ENCODE data around the gene CASP5. TPM values are rescaled to one million over a fixed set of nuclear protein-coding genes. Genes with fewer than 3 reads are reported as not detected.

CASP5 gene
- total RNA-seq, 1 experiment from 2014 or later, result not detected

GRCh38 chr11:104992781-104993180 is 30.2 kb downstream of the CASP5 start:
- no TSS peak for BruUV-seq (replicated peaks)
- intact Hi-C loops (cut with micrococcal nuclease), result no loop called here
- Histone ChIP-seq H3K4me1 (ENCODE audit: insufficient read depth, low read length) (no peaks in the 10 kb centered on the region), H4K20me1 (ENCODE audit: low read length) (no peaks in the 10 kb centered on the region), H3K27ac (ENCODE audit: low read length) (no peak overlapping the region), H3K9ac (ENCODE audit: low read length) (no peak overlapping the region), H3K27me3 (ENCODE audit: low read length) (no peaks in the 10 kb centered on the region), H3K9me3 (ENCODE audit: low read length) (no peaks in the 10 kb centered on the region), H3F3A (ENCODE audit: low read length, unreplicated experiment) (no peaks in the 10 kb centered on the region), H3K4me2 (ENCODE audit: low read length) (no peak overlapping the region), H2AFZ (ENCODE audit: low read length) (no peak overlapping the region), H3K4me3 (ENCODE audit: low read length) (no peak overlapping the region), H3K36me3 (ENCODE audit: low read depth, low read length) (no peaks in the 10 kb centered on the region; the same call in 1 of the 2 replicates), H3K79me2 (ENCODE audit: low read length) (no peaks in the 10 kb centered on the region), H3K9me2 (replicated peaks; ENCODE audit: low read length) (no peaks in the 10 kb centered on the region)
- TF ChIP-seq EZH2phosphoT487 (IDR thresholded peaks at IDR 0.05; ENCODE audit: borderline replicate concordance, low read length) (no peak), EZH2 (IDR thresholded peaks at IDR 0.05; ENCODE audit: low read length, unreplicated experiment) (no peak), CTCF (conservative IDR thresholded peaks at IDR 0.05; ENCODE audit: low read depth, low read length) (no peak)
- ATAC-seq (no peak), DNase-seq (no peak)
- POLR2A ChIA-PET (ENCODE audit: unreplicated experiment), result no interaction called here
- CTCF ChIA-PET, result no interaction called here

GRCh38 chr11:104991994-104992393 is 31.0 kb downstream of the CASP5 start:
- no peak overlapping the region for H3K4me3 ChIP-seq (ENCODE audit: low read length)
- intact Hi-C loops (cut with micrococcal nuclease), result no loop called here
- TF ChIP-seq EZH2 (IDR thresholded peaks at IDR 0.05; ENCODE audit: low read length, unreplicated experiment), result no peak
- TF ChIP-seq CTCF (conservative IDR thresholded peaks at IDR 0.05; ENCODE audit: low read depth, low read length), result no peak
- TF ChIP-seq EZH2phosphoT487 (IDR thresholded peaks at IDR 0.05; ENCODE audit: borderline replicate concordance, low read length), result no peak
- H3F3A ChIP-seq (ENCODE audit: low read length, unreplicated experiment), result no peaks in the 10 kb centered on the region
- ChIA-PET POLR2A (ENCODE audit: unreplicated experiment) (no interaction called here), CTCF (no interaction called here)
- DNase-seq (no peak), ATAC-seq (no peak)
- no peaks in the 10 kb centered on the region for H3K4me1 ChIP-seq (ENCODE audit: insufficient read depth, low read length)
- no TSS peak for BruUV-seq (replicated peaks)
- no peaks in the 10 kb centered on the region for H3K27me3 ChIP-seq (ENCODE audit: low read length)
- no peaks in the 10 kb centered on the region for H3K9me3 ChIP-seq (ENCODE audit: low read length)
- H3K27ac ChIP-seq (ENCODE audit: low read length), result no peak overlapping the region
- no peak overlapping the region for H2AFZ ChIP-seq (ENCODE audit: low read length)
- H3K79me2 ChIP-seq (ENCODE audit: low read length), result no peaks in the 10 kb centered on the region
- H4K20me1 ChIP-seq (ENCODE audit: low read length), result no peaks in the 10 kb centered on the region
- H3K4me2 ChIP-seq (ENCODE audit: low read length), result no peak overlapping the region
- no peak overlapping the region for H3K9ac ChIP-seq (ENCODE audit: low read length)
- no peaks in the 10 kb centered on the region; the same call in 1 of the 2 replicates for H3K36me3 ChIP-seq (ENCODE audit: low read depth, low read length)
- no peaks in the 10 kb centered on the region for H3K9me2 ChIP-seq (replicated peaks; ENCODE audit: low read length)

- Histone ChIP-seq H3K9me3 (ENCODE audit: low read length) (no peaks in the 10 kb centered on the region), H3K27me3 (ENCODE audit: low read length) (no peaks in the 10 kb centered on the region), H2AFZ (ENCODE audit: low read length) (no peak overlapping the region), H3F3A (ENCODE audit: low read length, unreplicated experiment) (no peaks in the 10 kb centered on the region), H4K20me1 (ENCODE audit: low read length) (no peaks in the 10 kb centered on the region), H3K4me1 (ENCODE audit: insufficient read depth, low read length) (no peaks in the 10 kb centered on the region), H3K27ac (ENCODE audit: low read length) (no peak overlapping the region), H3K4me2 (ENCODE audit: low read length) (no peak overlapping the region), H3K79me2 (ENCODE audit: low read length) (no peaks in the 10 kb centered on the region), H3K9me2 (replicated peaks; ENCODE audit: low read length) (no peaks in the 10 kb centered on the region), H3K9ac (ENCODE audit: low read length) (no peak overlapping the region), H3K4me3 (ENCODE audit: low read length) (no peak overlapping the region), H3K36me3 (ENCODE audit: low read depth, low read length) (no peaks in the 10 kb centered on the region; the same call in 1 of the 2 replicates)
- ATAC-seq (no peak), DNase-seq (no peak)
- intact Hi-C loops (cut with micrococcal nuclease), result no loop called here
- POLR2A ChIA-PET (ENCODE audit: unreplicated experiment), result no interaction called here
- BruUV-seq (replicated peaks), result no TSS peak
- CTCF ChIA-PET, result no interaction called here
- TF ChIP-seq EZH2phosphoT487 (IDR thresholded peaks at IDR 0.05; ENCODE audit: borderline replicate concordance, low read length) (no peak), EZH2 (IDR thresholded peaks at IDR 0.05; ENCODE audit: low read length, unreplicated experiment) (no peak), CTCF (conservative IDR thresholded peaks at IDR 0.05; ENCODE audit: low read depth, low read length) (no peak)
Observed at GRCh38 chr11:104984808-104985207, 38.2 kb downstream of the CASP5 start.
